Liver (tissue), 3 donors: ENCODE data around the gene ERC2.

Source experiments
- CTCF ChIP-seq: fragments of 150-350 bp; IDR thresholded peaks from 2 replicates; pipeline ENCODE4 v1.5.1; 2017; ENCODE audit warnings: improper control_type of control experiment, low read depth, low read length; ENCODE audit not compliant: missing input control
- EGR1 ChIP-seq, 2 donors: IDR thresholded peaks; 2 replicates each; pipeline ENCODE4 v1.6.1; 2016 to 2018; ENCODE audit warnings: antibody characterized with exemption in 2 of 2, low read depth in 2 of 2
- FOXA1 ChIP-seq: IDR thresholded peaks from 2 replicates; pipeline ENCODE4 v1.6.1; 2016; ENCODE audit warnings: antibody characterized with exemption
- GABPA ChIP-seq, 2 donors: IDR thresholded peaks in 1 of 2; conservative IDR thresholded peaks in 1 of 2; 2 replicates each; pipeline ENCODE4 v1.6.1; 2016; ENCODE audit warnings: antibody characterized with exemption in 2 of 2, mild to moderate bottlenecking in 1 of 2, moderate library complexity in 1 of 2
- HNF4A ChIP-seq, 2 donors: conservative IDR thresholded peaks; 2 replicates each; pipeline ENCODE4 v1.6.1; 2016; ENCODE audit warnings: antibody characterized with exemption in 2 of 2, mild to moderate bottlenecking in 2 of 2
- JUND ChIP-seq, 2 donors: IDR thresholded peaks; 2 replicates each; pipeline ENCODE4 v1.6.1; 2016; ENCODE audit warnings: antibody characterized with exemption in 2 of 2
- MAX ChIP-seq: IDR thresholded peaks from 2 replicates; pipeline ENCODE4 v1.6.1; 2016; ENCODE audit warnings: antibody characterized with exemption
- RAD21 ChIP-seq, 2 donors: IDR thresholded peaks; 2 replicates each; pipeline ENCODE4 v1.6.1; 2016; ENCODE audit warnings: antibody characterized with exemption in 2 of 2, mild to moderate bottlenecking in 2 of 2
- REST ChIP-seq: IDR thresholded peaks from 2 replicates; pipeline ENCODE4 v1.6.1; 2016; ENCODE audit warnings: antibody characterized with exemption, mild to moderate bottlenecking
- RXRA ChIP-seq, 2 donors: IDR thresholded peaks; 2 replicates each; pipeline ENCODE4 v1.6.1; 2017 to 2018; ENCODE audit warnings: antibody characterized with exemption in 2 of 2, mild to moderate bottlenecking in 1 of 2
- SP1 ChIP-seq: IDR thresholded peaks from 2 replicates; pipeline ENCODE4 v1.6.1; 2018; ENCODE audit warnings: antibody characterized with exemption, mild to moderate bottlenecking
- TAF1 ChIP-seq: conservative IDR thresholded peaks from 2 replicates; pipeline ENCODE4 v1.6.1; 2016; ENCODE audit warnings: antibody characterized with exemption, mild to moderate bottlenecking
- YY1 ChIP-seq: IDR thresholded peaks from 2 replicates; pipeline ENCODE4 v1.6.1; 2016; ENCODE audit warnings: antibody characterized with exemption, mild to moderate bottlenecking
- ZBTB33 ChIP-seq: IDR thresholded peaks from 2 replicates; pipeline ENCODE4 v1.6.1; 2016; ENCODE audit warnings: antibody characterized with exemption
- donor health status: healthy.
- donor health status: healthy.

GRCh38 chr3:55923207-55923606, 545.1 kb downstream of the ERC2 start:
- TF ChIP-seq JUND (IDR thresholded peaks at IDR 0.05) (no peak), CTCF (no peak), YY1 (no peak), GABPA (IDR thresholded peaks at IDR 0.05 in 1 of 2, conservative IDR thresholded peaks at IDR 0.05 in 1 of 2) (no peak), MAX (no peak), RAD21 (IDR thresholded peaks at IDR 0.05) (no peak), HNF4A (conservative IDR thresholded peaks at IDR 0.05) (no peak), TAF1 (no peak), RXRA (IDR thresholded peaks at IDR 0.05) (no peak), FOXA1 (no peak), ZBTB33 (no peak), REST (no peak), EGR1 (IDR thresholded peaks at IDR 0.05; ENCODE audit: low read depth in 2 of 2) (no peak), SP1 (no peak)
